Measurements from ENCODE around the gene S100A5.
A peak's percentile ranks its signal among the peaks of the same experiment; 100 is the strongest.

The S100A5 gene

DNA sequence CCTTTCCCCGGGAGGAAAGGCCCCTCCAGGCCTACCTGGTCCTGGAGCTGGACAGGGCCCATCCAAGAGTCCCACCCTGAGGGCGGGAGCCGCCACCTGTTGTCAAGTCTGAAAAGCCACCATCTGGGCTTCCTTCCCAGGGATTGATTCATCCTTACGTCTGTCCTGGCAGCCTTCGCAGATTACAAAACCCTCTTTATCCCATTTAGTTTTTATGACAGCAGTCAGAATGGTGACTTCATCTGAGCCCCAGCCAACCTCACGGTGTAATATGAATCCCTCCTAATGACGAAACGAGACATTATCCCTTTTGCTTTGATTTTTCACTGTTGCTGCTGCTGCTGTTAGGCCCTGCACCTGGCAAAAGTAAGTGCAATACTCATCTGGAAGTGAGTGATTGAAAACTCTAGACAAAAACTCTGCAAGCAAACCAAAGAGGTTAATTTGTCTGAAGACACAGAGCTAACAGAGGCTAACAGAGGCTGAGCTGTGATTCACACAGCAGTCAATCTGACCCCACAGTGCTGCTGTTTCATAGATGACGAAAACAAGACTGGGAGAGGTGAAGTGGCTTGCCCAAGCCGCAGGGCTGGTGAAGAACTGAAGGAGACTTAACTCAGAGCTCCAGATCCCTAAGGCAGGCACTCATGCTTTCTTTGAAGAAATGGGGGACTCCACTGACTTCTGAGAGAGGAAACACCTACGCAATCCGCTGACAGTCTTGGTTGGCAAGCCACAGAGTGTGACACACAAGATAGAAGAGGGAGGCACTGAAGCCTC is 50.3 kb downstream of the S100A5 start:
- H3K27ac ChIP-seq (ENCODE audit: low read length) = no peak overlapping the region
- H3K27me3 ChIP-seq (ENCODE audit: insufficient read depth, low read length, poor library complexity) = peaks cover 31% of the 10 kb centered on the region
- ATAC-seq (ENCODE audit: insufficient read depth, low read depth) (0 out of 3 replicates have a peak, but pooled peaks have one; percentile 18), DNase-seq (no peak)
- H3K4me1 ChIP-seq (ENCODE audit: insufficient read depth, low read length) = no peaks in the 10 kb centered on the region
- TF ChIP-seq, protein P1, sequence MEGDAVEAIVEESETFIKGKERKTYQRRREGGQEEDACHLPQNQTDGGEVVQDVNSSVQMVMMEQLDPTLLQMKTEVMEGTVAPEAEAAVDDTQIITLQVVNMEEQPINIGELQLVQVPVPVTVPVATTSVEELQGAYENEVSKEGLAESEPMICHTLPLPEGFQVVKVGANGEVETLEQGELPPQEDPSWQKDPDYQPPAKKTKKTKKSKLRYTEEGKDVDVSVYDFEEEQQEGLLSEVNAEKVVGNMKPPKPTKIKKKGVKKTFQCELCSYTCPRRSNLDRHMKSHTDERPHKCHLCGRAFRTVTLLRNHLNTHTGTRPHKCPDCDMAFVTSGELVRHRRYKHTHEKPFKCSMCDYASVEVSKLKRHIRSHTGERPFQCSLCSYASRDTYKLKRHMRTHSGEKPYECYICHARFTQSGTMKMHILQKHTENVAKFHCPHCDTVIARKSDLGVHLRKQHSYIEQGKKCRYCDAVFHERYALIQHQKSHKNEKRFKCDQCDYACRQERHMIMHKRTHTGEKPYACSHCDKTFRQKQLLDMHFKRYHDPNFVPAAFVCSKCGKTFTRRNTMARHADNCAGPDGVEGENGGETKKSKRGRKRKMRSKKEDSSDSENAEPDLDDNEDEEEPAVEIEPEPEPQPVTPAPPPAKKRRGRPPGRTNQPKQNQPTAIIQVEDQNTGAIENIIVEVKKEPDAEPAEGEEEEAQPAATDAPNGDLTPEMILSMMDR (IDR thresholded peaks at IDR 0.05; ENCODE audit: borderline replicate concordance, extremely low read depth, low read length, poor library complexity, severe bottlenecking) = no peak
- TF ChIP-seq EZH2 (IDR thresholded peaks at IDR 0.05; ENCODE audit: borderline replicate concordance, low read depth, low read length, severe bottlenecking) = no peak
- no peak overlapping the region for H3K4me2 ChIP-seq (ENCODE audit: insufficient read depth, low read length)
- H3K9me3 ChIP-seq (ENCODE audit: insufficient read depth, low read length, severe bottlenecking) = no peaks in the 10 kb centered on the region
- no peak overlapping the region for H3K9ac ChIP-seq (ENCODE audit: low read depth, low read length)
- H3K36me3 ChIP-seq (ENCODE audit: insufficient read depth, low read length) = no peaks in the 10 kb centered on the region
- no peaks in the 10 kb centered on the region for H3K79me2 ChIP-seq (ENCODE audit: insufficient read depth, low read length)
- H3K4me3 ChIP-seq (ENCODE audit: low read depth in 1 of 2, low read length in 2 of 2) = no peak overlapping the region
- H4K20me1 ChIP-seq (ENCODE audit: insufficient read depth, low read length) = no peaks in the 10 kb centered on the region
- no peak overlapping the region for H2AFZ ChIP-seq (ENCODE audit: low read depth, low read length)

DNA sequence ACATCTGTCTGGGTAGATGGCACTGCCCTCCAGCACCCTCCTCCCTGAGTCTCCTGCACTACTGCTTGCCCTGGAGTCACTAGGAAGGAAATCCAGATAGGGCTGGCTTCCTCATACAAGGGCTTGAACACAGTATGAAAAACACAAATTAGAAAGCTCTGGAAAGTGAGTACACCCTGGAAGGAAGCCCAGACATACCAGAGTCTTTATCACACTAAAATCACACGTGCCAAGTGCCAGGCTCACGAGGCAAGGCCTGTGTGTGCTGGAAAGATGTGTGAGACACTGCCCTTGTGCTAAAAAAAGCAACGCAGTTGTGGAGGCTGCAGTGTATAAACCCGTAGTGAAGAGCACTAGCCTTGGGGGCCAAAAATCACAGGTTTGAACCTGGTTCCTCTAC is 52.0 kb downstream of the S100A5 start:
- no peaks in the 10 kb centered on the region for H4K20me1 ChIP-seq (ENCODE audit: insufficient read depth, low read length)
- peaks cover 39% of the 10 kb centered on the region for H3K27me3 ChIP-seq (ENCODE audit: insufficient read depth, low read length, poor library complexity)
- no peak for ATAC-seq (ENCODE audit: insufficient read depth, low read depth)
- no peak overlapping the region for H3K4me3 ChIP-seq (ENCODE audit: low read depth in 1 of 2, low read length in 2 of 2)
- no peaks in the 10 kb centered on the region for H3K36me3 ChIP-seq (ENCODE audit: insufficient read depth, low read length)
- TF ChIP-seq, protein P1 (IDR thresholded peaks at IDR 0.05; ENCODE audit: borderline replicate concordance, extremely low read depth, low read length, poor library complexity, severe bottlenecking) = no peak
- H2AFZ ChIP-seq (ENCODE audit: low read depth, low read length) = no peak overlapping the region
- H3K4me2 ChIP-seq (ENCODE audit: insufficient read depth, low read length) = no peak overlapping the region
- H3K9ac ChIP-seq (ENCODE audit: low read depth, low read length) = no peak overlapping the region
- no peak overlapping the region for H3K27ac ChIP-seq (ENCODE audit: low read length)
- no peaks in the 10 kb centered on the region for H3K79me2 ChIP-seq (ENCODE audit: insufficient read depth, low read length)
- no peak for DNase-seq
- H3K4me1 ChIP-seq (ENCODE audit: insufficient read depth, low read length) = no peaks in the 10 kb centered on the region
- no peaks in the 10 kb centered on the region for H3K9me3 ChIP-seq (ENCODE audit: insufficient read depth, low read length, severe bottlenecking)

DNA sequence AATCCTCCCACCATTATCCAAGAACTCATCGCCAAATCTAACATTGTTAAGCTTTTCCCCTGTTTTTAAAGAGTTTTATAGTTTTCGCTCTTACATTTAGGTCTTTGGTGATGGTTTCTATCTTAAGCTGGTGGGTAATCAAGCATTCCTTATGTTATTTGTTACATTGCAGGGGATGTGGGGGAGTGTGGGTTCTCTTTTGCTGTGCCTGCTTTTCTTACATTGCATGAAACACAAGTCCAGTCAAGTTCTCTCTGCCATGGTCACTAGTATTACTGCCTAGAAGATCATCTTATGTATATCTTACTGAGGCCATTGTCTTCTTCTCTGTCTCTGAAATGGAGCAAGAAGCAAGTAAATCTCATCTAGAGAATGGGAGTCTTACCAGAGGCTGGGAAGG is 53.0 kb downstream of the S100A5 start:
- TF ChIP-seq EZH2 (IDR thresholded peaks at IDR 0.05; ENCODE audit: borderline replicate concordance, low read depth, low read length, severe bottlenecking) = no peak
- TF ChIP-seq, protein P1 (IDR thresholded peaks at IDR 0.05; ENCODE audit: borderline replicate concordance, extremely low read depth, low read length, poor library complexity, severe bottlenecking) = no peak
- Histone ChIP-seq H3K36me3 (ENCODE audit: insufficient read depth, low read length) (no peaks in the 10 kb centered on the region), H4K20me1 (ENCODE audit: insufficient read depth, low read length) (no peaks in the 10 kb centered on the region), H3K9ac (ENCODE audit: low read depth, low read length) (no peak overlapping the region), H3K4me1 (ENCODE audit: insufficient read depth, low read length) (no peaks in the 10 kb centered on the region), H3K9me3 (ENCODE audit: insufficient read depth, low read length, severe bottlenecking) (no peaks in the 10 kb centered on the region), H3K27ac (ENCODE audit: low read length) (no peak overlapping the region), H3K4me2 (ENCODE audit: insufficient read depth, low read length) (no peak overlapping the region), H3K27me3 (ENCODE audit: insufficient read depth, low read length, poor library complexity) (peaks cover 41% of the 10 kb centered on the region), H3K4me3 (ENCODE audit: low read depth in 1 of 2, low read length in 2 of 2) (no peak overlapping the region), H3K79me2 (ENCODE audit: insufficient read depth, low read length) (no peaks in the 10 kb centered on the region), H2AFZ (ENCODE audit: low read depth, low read length) (no peak overlapping the region)
- ATAC-seq (ENCODE audit: insufficient read depth, low read depth) (no peak), DNase-seq (no peak)
